Embryonic facial prominence (tissue), 1 donor: ENCODE results near the gene NCAPG.
"Not testable (repeated sequence)": the region's sequence is repeated elsewhere in the genome, so short reads cannot be mapped to it uniquely, and the experiment has no call there.

Experiments
- DNase-seq: peaks from one replicate; pipeline ENCODE4 v3.0.0-alpha.2; 2016; ENCODE audit errors: extremely low spot score

Gene NCAPG

DNA sequence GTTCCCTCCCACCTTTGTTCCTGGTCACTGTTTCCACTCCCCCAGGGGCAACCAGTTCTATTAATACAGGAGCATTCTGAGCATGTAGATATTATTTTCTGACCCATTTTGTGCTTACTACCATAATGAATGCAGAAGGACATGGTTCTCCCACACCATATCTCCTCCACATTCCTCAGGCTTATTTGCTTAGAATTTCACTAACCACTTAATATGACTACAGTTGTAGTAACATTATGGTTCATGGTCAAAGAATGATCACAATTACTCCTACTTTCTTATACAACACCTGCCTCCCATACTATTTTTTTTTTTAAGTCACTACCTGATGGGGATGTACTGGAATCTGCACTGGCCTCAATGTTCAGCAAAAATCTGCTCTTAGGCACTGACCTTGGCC is 21.8 kb upstream of the NCAPG start:
- no peak for DNase-seq

DNA sequence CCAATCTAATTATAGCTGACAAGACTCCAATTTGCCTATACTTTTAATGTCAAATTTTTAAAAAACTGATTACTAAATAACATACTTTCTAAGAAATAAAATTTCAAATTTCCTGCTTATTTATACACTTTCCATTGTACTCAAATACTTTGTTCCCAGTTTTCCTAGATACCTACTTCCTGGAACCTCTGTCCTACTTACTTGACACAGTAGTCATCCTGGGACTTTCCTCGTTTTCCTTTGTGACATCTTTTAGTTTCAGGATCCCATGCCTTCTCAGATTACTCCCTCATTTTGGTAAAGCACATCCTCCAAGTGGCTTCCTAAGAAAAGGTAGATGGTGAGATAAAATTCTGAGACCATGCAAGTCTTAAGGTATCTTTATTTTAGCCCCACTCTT is 16.0 kb upstream of the NCAPG start:
- DNase-seq: no peak

DNA sequence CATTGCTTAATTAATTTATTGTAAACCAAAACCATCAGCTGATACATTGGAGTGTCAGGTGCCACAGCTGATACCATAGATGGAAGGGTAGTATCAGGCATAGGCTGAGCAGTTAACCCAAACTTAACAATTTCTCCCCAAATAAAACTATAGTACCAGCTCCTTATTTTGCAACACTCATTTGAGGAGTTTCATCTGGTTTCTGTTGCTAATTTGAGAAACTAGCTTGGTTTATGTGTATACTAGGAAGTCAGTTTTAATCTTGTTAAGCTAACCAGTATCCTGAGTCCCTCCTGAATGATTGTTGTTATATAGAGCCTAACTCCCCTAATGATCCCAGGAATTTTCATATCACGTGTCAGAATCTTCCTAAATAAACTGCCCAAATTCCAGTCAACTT is 13.0 kb upstream of the NCAPG start:
- DNase-seq: no peak

DNA sequence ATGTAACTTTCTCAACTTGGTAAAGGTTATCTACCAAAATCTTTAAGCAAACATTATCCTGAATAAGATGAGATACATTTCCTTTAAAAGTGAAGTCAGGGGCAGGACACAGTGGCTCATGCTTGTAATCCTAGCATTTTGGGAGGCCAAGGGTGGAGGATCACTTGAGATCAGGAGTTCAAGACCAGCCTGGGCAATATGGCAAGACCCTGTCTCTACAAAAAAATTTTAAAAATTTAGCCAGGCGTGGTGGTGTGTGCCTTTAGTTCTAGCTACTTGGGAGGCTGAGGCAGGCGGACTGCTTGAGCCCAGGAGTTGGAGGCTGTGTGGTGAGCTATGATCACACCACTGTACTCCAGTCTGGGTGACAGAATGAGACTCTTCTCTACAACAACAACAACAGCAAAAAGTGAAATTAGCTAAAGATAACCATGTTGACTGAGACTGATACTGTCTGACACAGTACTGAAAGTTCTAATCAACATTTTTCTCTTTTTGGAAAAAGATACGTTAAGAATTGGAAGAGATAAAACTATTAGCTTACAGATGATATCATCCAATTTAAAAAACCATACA is 5.1 kb upstream of the NCAPG start:
- DNase-seq: no peak

DNA sequence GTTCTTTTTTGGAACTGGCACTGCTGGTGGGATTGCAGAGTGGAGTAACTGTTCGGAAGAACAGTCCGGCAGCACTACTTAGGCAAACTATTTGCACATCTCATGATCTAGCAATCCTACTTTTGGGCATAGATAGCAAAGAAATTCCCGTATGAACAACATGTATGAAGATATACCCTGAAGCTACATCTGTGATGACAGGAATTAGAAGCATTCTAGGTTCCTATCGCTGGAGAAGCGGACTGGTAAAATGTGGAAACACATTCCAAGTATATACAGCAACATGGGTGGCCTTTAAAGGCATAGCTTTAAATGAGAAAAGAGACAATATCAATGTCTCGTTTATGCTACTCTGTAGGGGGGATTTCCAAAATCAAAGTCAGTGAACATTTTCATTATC is 3.3 kb upstream of the NCAPG start:
- DNase-seq: no peak

DNA sequence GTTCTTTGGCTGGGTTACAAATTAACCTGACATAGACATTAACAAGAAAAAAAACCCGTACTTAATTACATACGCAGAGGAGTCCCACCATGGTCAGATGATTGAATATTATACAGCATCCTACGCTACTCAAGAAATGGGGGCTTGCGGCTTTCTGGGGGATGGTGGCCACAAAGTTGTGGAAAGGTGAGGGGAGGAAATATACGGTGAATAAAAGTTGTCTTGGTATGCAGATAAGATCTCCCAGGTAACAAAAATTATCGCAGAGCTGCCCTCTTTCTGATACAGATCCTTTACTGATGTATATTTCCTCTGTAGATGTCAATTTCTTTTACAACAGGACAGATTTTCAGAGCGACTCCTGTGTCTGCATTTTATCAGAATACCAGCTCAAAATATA is 1.1 kb upstream of the NCAPG start:
- DNase-seq: no peak

DNA sequence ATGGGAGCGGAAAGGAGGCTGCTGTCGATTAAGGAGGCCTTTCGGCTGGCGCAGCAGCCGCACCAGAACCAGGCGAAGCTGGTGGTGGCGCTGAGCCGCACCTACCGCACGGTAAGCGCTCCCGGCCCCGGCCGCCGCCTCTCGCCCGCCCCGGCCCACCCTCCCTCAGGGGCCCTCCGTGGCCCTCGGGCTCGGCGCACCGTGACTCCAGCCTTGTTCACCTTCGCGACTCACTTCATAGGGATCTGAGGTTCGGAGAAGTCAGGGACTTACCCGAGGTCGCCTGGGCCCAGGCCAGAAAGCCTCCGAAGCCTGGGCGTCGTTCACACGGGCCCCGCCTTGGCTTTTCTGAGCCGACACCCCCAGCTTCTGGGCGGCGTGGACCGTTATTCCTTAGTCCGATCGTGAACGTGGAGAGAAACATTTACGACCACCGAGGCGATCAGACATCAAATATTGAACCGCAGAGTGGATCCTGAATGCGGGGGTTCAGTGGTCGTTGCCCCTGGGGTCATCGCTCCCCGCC is 362 bp downstream of the NCAPG start:
- no peak for DNase-seq

DNA sequence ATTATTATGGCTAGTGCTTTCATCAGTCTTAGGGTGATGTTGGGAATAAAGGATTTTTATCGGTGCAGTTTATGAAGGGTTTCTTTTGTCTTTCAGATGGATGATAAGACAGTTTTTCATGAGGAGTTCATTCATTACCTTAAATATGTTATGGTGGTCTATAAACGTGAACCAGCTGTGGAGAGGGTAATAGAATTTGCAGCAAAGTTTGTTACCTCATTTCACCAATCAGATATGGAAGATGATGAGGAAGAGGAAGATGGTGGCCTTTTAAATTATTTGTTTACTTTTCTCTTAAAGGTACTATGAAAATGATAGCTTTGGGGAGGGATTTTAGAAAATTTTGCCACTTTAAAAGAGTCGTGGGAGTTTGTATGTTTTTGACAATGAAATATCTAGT is 1.3 kb downstream of the NCAPG start:
- DNase-seq: no peak

DNA sequence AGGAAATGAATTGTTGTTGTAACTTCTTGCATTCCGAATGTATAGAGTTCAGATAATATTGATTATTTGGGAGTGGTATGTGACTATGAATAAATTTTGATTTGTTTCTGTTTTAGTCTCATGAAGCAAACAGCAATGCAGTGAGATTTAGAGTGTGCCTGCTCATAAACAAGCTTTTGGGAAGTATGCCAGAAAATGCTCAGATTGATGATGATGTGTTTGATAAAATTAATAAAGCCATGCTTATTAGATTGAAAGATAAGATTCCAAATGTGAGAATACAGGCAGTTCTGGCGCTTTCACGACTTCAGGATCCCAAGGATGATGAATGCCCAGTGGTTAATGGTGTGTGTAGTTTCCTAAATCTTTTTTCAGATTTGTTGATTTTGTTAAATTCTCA is 2.0 kb downstream of the NCAPG start:
- DNase-seq: no peak

DNA sequence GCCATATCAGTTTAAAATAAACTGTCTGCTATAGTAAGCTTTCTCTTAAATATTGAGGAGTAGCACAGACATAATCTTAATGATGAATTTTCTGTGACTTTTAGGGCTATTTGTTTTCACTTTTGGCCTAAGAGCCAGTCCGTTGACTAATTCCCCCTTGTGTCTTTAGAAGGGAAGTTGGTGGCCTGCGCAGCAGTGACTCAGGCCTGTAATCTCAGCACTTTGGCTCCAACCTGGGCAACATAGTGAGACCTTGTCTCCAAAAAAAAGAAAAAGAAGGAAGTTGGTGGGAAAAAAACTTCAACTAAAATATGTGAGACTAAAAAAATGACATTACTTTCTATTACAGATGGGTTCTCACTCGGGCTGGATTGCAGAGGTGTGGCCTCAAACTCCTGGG is 3.4 kb downstream of the NCAPG start:
- no peak for DNase-seq

DNA sequence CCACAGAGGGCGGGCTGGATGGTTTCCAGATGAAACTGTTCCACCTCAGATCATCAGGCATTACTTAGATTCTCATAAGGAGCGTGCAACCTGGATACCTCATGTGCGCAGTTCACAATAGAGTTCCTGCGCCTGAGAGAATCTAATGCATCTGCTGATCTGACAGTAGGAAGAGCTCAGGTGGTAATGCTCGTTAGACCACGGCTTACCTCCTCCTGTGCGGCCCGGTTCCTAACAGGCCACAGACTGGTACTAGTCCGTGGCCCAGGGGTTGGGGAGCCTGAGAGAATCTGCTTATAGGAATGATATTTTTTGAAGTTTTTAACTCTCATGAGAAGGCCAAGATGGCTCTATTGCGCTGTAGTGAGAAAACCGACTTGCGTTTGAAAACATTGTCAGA is 5.4 kb downstream of the NCAPG start:
- DNase-seq: no peak

DNA sequence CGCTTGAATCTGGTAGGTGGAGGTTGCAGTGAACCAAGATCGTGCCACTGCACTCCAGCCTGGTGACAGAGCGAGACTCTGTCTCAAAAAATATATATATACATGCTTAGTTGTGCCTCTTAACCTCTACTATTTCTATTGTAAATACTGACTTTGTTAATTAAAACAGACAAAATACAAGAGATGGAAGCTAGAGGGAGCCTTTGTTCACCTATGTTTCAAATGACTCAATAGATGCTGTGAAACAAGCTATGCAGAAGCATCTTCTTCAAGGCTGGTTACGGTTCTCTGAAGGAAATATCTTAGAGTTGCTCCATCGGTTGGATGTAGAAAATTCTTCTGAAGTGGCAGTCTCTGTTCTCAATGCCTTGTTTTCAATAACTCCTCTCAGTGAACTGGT is 6.2 kb downstream of the NCAPG start:
- peak; percentile 50 for DNase-seq

DNA sequence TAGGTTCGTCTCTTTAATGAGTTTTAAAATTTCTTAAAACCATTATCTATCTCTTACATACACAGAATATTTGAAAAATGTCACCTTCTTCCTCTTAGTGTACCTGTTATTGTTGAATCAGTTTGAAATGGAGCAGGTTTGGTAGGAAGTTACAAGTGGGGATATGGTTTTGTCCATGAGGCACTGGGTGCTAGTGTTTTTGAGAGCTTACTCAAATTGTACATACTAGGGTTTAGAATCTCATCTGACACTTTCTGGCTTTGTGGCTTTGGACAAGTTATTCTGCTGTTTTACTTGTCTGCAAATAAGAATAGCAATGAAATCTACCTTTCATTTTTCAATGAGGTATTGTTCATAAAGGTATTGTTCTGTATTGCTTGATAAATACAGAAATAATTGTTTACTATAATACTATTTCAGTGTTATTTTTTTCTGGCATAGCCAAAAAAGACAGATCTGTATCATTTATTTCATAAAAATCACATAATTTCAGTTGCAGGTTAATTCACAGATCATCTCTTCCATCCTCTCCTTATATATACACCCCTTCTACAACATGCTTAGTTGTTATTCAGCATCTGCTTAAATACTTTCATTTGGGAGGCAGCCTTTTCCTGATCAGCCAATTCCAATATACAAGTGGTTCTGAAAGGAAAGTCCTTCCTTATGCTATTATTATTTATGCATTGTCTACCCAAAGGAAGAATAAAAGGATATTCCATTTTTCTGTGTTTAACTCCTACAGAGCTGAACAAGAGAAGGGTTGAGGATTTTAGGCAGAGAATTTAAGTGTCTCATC is 13.3 kb downstream of the NCAPG start:
- no peak for DNase-seq

DNA sequence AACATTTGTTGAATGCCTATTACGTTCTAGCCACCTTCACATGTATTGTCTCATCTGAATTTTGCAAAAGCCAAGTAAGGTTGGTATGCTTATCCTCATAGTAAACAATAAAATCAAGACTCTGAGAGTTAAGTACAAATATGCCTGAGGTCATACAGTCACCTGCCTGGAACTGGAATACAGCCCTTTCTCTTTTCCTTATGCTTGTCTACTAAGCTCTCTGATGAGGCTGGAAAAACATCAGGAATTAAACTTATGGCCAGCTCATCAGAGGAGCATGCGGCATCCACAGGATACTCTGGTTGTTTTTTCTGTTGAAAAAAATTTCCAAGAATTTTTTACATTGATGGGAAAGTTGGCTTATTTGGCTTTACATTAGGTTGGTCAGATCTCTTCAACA is 35.5 kb downstream of the NCAPG start:
- DNase-seq: no peak

DNA sequence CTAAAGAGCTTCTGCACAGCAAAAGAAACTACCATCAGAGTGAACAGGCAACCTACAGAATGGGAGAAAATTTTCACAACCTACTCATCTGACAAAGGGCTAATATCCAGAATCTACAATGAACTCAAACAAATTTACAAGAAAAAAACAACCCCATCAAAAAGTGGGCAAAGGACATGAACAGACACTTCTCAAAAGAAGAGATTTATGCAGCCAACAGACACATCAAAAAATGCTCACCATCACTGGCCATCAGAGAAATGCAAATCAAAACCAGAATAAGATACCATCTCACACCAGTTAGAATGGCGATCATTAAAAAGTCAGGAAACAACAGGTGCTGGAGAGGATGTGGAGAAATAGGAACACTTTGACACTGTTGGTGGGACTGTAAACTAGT is 39.5 kb downstream of the NCAPG start:
- DNase-seq: not testable (repeated sequence)

DNA sequence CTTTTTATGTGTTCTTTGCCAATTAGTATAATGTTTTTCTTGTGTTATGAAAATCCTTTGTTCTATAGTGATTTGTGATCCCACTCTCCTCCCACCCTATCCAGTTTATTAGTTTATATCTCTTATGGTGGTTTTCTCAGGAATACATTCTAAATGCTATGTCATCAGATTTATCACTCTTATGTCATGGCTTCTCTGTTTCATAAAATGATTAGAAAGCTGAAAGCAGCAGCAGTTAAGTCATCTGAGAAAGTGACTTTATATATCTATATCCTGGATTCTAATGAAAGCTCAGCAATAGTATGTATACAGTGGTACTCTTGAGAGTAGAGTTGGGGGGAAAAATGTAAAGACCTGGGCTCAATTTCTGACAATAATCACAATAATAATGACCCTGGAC is 41.2 kb downstream of the NCAPG start:
- no peak for DNase-seq

DNA sequence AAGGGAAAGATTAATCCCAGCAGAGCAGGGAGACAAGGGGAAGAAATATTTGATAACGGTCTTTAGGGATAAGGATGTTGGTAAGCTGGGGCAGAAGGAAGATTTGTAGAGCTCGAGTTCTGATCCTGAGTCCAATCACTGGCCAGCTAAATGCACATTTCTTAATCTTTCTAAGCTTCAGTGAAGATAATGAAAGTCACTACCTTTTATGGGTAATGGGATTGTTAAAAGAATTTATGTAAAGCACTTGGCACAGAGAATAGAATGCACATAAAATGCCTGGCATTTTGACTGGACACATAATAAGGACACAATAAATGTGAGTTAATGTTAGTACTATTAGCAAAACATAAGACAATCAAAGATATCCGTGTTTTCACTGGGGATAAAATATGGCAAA is 43.3 kb downstream of the NCAPG start:
- no peak for DNase-seq

DNA sequence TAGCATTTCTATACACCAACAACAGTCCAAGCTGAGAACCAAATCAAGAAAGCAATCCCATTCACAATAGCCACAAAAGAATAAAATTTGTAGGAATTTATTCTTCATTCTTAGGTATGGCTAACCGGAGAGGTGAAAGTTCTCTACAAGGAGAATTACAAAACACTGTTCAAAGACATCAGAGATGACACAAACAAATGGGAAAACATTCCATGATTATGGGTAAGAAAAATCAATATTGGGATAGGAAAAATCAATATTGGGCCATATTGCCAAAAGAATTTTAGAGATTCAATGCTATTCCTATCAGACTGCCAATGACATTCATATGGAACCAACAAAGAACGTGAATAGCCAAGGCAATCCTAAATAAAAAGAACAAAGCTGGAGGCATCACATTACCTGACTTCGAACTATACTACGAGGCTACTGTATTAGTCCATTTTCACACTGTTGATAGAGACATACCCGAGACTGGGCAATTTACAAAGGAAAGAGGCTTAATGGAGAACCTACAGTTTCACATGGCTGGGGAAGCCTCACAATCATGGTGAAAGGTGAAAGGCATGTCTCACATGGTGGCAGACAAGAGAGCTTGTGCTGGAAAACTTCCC is 49.1 kb downstream of the NCAPG start:
- no peak for DNase-seq

DNA sequence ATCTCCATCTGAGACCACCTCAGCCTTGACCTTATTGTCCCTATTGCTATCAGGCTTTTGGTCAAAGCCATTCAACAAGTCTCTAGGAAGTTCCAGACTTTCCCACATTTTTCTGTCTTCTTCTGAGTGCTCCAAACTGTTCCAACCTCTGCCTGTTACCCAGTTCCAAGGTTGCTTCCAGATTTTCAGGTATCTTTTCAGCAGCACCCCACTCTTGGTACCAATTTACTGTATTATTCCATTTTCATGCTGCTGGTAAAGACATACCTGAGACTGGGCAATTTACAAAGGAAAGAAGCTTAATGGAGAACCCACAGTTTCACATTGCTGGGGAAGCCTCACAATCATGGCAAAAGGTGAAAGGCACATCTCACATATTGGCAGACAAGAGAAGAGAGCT is 51.1 kb downstream of the NCAPG start:
- DNase-seq: not testable (repeated sequence)

DNA sequence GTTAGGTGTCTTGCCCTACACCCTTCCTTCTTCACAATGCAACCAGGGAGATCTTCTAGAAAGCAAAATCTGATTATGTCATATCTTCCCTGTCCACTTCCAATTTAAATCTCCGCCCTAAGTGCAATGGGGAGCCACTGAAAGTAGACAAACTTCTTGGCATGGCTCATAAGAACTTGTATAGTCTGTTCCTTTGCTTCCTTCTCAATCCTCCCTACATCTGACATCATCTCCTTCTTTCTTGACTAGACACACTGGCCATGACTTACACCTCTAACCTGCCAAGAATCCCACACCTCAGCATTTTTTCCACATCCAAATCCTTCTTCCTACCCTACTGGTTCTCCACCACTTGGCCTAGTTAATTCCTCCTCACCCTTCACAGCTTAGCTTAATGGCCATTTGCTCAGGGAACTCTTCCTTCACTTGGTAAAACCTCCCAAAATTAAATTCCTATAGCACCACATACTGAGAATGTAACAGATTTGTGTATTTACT is 55.1 kb downstream of the NCAPG start:
- DNase-seq: no peak

DNA sequence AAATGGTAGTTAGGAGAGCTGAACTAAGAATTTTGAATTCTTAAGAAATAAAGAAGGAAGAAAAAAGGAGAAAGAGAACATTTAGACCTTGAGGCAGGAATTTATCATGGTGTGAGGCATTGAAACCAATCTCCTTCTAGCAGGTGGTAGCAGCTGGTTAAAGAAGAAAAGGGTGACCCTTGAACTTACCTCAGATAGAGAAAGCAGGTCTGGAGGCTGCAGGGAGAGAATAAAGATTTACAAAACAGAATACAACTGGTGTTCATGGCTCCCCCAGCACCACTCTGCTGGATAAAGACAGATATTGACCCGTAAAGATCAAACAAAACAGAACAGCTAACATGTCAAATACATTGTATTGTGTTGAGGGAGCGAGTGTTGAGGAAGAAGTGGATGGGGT is 56.0 kb downstream of the NCAPG start:
- DNase-seq: no peak

DNA sequence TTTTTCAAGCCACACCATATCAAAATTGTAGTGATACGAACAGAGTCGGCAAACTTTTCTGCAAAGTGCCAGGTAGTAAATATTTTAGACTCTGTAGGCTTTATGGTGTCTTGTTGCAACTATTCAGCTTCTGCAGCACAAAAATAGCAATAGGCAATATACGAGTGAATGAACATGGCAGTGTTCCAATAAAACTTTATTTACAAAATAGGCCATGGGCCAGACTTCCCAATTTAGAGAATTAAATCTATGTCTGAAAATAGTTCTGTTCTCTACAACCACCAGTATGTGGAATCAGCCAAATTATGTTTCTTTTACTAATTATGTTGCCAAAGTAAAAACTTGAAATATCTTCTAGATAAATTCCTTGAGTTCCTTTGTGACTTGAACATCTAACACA is 56.5 kb downstream of the NCAPG start:
- DNase-seq: no peak

DNA sequence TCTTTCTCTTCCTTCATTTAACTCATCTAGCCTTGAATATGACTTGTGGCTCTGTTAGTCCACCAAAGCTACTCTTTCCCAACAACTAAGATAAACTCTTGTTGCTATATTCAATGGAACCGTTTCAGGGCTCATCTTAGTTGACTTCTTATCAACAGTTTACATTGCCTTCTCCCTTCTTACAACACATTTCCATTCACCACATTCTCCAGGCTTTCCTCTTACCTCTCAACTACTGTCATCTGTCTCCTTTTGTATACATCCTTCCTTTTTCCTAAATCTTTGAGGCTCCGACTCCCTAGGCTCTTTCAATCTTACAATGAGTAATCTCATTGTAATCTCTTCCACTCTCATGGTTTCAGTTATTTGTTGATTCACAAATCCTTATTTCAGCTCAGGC is 58.5 kb downstream of the NCAPG start:
- DNase-seq: no peak
